GM19324 (cell line): ENCODE results near the gene TBC1D16.

ENCODE experiments used
- ATAC-seq: cut with Tn5 transposase; IDR thresholded peaks from one replicate; pipeline ENCODE4 v1.9.1; 2021; ENCODE audit warnings: mild to moderate bottlenecking, moderate library complexity; ENCODE audit not compliant: unreplicated experiment, low FRiP score

TBC1D16 gene

DNA sequence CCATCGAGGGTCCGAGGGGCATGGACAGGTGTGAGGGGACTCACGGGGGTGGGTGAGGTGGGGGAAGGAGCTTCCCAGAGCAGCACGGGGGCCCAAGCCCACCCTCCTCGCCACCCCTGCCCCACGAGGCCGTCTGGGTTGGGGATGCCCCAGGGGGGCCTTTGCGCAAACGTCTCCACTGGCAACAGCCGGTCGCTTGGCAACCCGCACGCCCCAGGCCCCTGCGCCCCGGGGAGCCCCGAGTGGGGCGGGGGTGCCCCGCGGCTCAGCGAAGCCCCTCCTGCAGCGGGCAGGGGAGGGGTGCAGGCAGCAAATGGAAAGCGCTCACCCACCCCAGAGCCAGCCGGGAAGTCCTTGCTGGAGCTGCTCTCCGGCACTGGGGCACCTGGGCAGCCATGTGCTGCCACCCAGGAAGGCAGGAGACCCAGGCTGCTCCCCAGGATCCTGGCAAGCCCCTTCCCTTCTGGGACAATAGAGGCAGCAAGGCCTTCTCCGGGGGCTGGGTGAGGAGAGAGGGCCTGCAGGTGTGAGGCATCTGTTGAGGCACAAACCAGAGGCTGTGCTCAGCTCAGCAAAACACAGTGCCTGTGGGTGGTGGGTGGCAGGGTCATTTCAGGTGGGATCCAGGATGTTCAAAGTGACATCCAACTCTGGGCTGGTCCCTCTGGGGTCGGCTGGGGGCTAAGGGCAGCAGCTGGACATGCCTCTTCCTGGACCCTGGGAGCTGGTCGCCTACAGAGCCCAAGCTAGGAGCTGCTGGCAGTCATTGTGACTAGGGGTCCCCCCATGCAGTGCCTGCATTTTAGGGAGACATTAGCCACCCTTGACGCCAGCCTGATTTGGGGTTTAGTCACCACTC lies 115.6 kb downstream of the TBC1D16 start:
- ATAC-seq, result no peak

DNA sequence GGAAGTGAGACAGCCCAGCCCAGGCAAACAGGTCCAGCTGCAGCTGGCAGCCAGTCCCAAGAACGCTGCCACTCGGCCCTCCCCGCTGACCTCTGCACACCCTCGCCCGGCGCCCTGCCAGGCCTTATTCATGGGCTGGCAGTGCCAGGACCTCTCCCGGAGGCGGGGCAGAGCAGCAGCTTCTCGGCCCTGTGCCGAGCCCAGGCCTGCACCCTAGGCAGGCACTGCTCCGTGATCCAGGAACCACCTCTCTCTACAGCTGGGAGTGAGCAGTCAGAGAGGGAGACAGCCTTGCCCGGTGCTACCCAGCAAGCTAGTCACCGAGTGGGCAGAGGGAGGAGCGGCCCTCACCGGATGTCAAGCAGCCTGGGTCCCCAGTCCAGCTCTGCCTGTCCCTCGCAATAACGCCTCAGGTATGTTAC lies 116.5 kb downstream of the TBC1D16 start:
- no peak for ATAC-seq

DNA sequence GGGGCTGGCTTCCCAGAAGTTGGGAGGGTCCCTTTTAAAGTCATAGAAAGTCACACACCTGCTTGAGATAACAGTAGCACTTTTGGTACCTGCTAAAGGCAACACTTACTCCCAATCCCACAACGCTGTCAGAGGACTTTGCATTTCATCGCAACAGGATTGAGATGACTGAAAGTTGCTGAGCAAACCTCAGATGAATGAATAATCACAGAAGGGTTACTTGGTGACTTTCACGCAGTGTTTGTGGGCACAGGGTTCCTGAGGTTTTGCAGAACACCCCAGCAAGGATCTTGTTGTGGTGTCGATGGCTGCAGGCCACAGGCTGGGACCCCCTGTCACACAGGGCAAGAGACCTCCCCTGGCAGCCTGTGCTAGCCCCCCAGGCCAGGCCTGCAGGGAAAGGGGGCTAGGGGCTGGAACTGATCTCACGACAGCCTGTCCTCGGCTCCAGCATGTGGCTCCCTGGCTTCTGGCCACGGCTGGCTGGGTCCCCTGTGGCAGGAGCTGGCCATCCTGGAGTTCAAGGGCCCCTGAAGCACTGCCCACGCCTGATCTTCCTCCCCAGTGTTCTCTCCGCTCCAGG lies 117.0 kb downstream of the TBC1D16 start:
- ATAC-seq, result no peak

DNA sequence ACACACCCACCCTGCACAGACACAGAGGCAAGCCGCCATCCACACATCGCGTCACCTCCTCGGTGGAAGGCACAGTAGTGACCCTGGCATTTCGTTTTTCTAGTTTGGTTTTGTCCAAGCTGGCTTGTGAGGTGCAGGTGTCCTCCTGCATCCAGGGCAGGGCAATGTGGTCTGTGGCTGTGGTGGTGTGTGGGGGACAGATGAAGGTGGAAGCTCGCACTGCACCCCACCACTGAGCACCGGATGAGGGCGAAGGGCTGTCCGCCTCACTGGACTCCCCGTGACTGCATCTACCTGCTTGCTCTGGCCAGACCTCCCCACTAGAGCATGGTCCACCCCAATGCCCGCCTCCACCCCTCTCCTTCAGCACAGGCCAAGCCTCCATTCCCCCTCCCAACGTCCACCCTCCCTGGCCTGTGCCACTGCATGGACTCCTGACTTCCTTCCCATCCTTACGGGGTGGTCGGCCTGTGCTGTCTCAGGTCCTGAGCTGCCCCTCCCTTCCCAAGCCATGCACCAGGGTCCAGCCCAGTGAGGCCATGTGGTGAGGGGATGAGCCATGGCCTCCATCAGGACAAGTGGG lies 117.7 kb downstream of the TBC1D16 start:
- no peak for ATAC-seq

DNA sequence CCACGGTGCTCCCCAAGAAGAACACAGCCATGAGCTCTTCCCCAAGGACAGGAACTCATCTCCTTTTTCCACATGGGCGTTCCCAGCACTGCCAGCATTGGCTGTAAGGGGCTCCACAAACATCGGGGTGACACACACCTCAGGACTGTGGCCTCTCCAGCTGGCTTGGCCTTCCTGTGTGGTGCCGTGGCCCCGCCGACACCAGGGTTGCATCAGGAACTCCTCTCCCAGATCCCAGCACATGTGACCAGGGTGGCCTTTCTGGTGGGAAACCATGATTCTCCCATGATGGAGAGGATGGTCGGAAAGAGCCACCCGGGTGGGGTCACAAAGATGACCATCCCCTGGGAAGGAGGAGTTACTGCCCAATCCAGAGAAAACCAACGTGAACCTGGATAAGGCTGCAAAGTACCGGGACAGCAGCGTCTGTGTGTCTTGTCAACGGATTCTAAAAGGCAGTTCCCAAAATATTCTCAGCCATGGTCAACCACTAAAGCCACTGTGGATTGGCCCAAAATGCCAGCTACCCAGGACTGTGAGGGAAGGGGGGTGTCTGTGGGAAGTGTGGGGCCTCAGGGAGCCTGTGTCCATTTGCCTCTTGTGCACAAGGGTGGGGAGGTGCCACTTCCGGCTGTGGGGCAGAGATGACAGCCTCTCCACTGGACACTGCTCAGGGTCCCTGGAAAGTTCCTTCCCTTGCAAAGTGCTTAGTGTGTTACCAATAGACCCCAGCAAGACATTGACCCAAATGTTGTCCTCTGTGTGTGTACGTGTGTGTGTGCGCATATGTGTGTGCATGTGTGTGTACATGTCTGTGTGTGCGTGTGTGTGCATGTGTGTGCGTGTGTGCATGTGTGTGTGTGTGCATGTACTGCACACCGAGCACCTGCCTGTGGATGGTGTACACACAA lies 118.4 kb downstream of the TBC1D16 start:
- no peak for ATAC-seq

DNA sequence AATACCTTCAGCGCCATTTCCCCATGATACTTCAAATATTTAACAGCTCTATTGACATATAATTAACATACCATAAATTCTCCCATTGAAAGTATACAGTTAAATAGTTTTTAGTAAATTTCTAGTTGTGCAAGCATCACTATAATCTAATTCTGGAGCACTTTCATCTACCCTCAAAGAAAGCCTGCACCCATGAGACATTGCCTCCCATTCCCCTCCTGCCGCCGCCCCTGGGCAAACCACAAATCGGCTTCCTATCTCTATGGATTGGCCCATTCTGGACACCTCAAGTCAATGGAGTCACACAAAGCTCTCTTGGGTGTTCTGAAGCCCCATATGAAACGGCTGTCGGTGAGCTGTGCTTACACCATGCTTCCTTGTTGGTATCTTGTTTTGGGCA lies 119.2 kb downstream of the TBC1D16 start:
- ATAC-seq, result no peak

DNA sequence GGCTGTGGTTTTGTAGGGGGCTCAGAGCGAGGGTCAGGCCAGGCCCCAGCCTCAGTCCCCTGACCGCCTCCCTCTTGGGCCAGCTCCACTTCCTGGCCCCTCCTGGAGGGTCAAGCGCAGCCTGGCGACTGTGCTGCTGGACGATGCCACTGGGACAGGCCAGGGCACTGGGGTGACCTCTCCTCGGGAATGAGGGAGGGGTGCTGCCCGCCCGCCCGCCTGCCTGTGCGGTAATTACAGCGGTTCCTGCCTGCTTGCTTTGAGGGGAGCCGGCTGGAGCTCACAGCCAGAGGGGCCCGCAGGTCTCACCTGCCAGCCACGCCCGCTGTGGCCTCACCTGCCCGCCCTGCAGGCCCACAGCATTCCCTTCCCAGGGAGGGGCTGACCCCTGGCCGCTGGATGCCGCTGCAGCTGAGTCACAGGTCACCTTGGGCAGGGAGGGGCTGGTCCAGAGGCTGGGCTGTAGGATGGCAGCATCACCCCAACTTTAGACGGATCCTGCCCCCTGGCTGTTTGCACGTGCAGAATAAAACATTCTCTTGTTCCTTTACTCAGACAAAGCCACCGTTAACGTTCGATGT lies 119.7 kb downstream of the TBC1D16 start:
- ATAC-seq, result no peak

DNA sequence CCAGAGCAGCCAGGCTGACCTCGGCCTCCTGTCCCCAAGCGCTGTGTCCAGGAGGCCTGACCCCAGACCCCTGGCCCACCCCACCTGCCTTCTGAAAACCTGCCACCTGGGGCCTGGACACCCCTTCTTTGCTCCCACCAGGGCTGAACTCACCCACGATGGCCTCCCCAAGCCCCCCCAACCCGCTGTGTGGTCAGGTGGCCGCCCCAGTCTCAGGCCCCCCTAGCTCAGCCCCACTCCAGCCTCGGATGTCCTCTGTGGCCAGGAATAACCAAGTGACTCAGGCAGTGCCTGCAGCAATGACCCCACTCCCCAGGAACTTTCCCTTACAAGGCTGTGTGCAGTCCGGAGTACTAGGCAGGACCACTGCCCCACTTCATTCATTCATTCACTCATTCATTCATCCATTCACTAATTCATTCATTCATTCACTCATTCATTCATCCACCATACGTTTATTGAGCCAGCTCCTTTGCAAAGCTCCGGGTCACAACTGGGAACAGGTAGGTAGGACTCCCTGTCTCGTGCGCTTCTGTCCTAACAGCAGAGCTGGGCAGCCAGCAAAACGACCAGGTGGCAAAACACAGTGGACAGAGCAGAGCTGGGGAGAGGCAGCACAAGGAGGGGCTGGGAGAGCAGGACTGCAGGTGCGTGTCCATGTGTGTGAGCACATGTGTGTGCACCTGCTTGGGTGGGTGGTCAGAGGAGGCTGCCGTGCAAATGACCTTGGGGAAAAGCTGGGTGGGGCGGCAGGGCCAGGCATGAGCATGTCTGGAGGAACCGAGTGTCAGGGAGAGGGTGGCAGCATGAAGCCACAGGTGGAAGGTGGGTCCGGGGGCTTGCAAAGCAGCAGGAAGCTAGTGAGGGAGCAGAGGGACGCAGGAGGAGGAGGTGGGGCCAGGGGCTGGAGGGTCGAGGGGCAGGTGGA lies 120.6 kb downstream of the TBC1D16 start:
- ATAC-seq, result no peak

DNA sequence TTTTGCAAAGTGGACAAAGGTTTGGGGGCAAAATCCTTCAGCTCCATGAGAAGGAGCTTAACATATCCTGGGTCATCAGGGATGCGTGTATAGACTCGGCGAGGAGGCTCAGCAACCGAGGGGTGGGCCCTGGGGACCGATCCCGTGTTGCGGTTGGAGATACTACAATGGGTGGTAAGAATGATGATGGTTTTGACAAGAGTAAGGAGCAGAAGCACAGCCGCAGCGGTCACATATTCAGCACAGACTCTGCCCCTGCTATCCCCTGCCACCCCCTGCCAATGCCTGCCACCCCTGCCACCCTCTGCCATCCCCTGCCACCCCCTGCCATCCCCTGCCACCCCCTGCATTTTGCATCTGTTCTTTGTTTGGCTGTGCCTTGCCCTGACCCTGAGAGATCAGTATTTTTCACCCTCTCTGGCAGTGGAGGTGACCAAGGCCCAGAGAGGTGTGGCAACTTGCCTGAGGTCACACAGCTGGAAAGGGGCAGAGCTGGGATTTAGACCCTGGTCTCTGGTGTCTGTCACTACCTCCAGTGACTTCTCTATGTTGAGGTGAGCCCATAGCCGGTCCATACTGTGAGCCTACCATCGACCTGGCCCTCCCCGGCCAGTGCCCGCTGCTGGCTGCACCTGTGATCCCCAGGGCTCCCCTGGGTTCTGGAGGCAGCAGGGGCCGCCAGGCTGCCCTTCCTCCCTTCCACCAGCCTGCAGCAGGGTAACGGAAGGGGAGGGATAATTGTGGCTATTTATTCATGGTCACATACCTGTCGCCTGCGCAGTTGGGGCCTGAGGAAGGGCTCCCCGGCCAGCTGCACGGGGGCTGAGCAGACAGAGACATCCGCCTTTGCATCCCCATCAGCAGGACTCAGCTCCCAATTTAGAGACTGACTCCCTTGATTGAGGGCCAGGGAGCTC lies 121.5 kb downstream of the TBC1D16 start:
- ATAC-seq, result no peak

DNA sequence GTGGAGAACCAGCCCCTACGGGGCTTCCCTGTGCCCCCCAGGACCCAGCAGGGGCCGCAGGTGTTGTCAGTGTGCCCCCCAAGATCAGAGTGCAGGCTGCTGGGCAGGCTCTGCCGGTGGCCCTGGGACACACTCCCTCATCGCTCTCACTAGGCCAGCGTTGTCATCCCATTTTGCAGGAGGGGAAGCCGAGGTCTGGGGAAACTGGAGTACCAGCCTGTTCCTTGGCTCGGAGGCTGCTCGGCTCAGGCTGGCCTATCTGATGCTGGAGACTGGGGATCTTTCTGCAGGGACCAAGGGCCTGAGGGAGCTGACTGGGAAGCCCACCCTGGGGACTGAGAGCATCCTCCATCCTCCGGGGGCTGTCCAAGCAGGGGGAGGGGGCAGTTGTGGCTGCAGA lies 122.2 kb downstream of the TBC1D16 start:
- ATAC-seq, result no peak

DNA sequence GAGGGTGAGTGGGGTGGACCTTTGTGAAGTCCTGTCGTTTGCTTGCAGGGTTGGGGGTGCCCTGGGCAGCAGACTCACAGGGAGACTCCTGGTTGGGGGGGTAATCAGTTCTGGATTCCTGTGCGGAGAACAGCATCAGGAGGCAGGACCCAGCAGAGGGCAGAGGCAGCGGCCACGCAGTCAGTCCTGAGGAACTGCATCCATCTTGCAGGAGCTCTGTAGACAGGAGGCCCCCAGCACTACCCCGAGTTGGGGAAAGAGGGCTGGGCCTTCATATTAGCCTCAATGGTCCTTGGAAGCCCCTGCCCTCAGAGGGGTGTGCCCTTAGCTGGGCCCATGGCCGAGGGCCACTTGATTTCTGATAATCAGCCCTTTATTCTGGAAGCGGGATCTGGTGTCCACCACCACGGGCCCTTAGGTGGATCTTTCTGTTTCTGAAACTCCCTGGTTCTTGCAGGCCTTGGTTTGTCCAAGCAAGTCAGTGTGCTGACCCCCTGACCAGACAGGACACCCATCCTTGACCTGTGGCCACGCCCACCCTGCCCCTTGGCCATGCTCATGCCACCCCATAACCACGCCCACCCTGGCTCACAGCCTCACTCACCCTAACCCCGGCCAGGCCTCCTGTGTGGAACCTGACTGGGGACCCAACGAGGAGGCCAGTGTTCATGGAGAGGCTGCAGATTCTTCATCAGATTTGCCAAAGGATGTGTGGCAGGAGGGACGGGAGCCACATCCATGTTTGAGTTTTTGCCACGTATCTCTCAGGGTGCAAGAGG lies 122.9 kb downstream of the TBC1D16 start:
- ATAC-seq, result no peak

DNA sequence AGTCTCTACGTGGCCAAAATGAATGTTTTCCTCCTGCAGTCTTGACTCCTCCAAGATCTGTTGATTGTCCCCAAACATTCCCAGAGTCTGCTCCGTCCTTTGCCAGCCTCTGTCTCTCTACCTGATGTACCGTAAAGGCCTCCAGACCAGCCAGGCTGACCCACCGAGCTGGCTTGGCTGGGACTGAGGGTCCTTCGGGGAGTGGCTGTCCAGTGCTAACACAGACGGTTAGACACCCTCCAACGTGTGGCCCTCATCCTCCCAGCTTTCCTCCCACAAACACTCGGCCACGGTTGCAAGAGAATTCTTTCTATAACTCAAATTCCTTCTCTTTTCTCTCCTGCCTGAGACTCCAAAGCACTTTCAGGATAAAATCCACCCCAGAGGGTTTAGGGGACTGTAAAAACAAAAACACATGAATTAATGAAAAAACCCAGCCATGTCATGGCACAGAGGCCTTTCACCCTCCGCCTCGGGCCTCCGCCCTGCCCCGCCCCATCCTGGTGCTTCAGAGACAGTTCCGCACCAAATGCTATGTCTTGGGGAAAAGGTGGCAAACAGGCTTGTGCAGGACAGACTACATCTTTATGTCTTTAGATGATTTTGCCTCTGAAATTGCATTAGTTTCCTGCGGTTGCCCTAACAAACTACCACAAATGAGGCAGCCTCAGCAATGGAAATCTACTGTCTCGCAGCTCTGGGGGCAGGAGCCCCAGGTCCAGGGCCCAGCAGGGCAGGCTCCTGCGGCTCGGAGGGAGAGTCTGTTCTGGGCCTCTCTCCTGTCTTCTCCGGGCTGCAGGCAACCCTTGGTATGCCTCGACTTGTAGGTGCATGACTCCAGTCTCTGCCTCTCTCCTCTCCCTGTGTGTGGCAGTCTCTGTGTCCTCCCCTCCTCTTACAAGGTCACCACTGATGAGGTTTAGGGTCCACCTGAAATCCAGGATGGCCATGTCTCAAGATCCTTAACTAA lies 124.0 kb downstream of the TBC1D16 start:
- no peak for ATAC-seq

DNA sequence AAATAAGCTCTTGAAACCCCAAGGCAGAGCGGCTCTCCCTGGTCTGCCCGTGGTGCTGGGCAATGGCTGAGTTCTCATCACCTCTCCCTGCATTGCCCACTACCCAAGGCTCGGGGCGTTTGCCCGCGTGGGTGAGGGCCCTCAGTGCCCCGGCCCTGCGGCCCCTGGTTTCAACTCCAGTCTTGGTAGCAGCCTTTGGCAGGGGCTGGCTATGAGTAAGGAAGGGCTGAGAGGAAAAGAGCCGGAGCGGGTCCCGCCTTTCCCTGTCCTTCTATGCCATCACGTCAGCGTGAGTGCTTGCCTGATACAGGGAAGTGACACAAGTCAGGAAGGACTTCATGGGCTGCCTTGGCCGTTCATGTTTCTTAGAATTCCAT lies 124.7 kb downstream of the TBC1D16 start:
- no peak for ATAC-seq

DNA sequence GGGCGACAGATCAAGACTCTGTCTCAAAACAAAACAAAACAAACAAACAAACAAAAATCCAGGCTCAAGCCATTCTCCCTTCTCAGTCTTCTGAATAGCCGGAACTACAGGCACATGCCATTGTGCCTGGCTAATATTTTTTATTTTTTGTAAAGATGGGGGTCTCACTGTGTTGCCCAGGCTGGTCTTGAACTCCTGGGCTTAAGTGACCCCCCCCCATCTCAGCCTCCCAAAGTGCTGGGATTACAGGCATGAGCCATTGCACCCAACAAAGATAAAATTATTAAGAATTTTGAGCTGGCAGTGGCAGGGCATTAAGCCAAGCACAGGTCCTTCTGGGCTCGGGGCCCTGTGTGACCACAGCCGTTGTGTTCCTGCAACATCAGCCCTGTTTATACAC lies 126.6 kb downstream of the TBC1D16 start:
- no peak for ATAC-seq

DNA sequence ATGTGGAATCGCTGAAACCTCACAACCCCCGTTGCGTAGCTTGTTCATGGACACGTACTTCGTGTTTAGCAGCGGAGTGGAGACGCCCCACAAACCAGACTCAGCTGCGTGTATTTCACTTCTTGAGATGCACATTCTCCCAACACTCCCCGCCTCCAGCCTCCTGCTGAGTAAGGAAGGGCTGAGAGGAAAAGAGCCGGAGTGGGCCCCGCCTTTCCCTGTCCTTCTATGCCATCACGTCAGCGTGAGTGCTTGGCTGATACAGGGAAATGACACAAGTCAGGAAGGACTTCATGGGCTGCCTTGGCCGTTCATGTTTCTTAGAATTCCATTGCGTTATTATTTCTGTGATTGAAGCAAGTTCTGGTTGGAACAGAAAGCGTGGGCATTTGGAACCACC lies 127.8 kb downstream of the TBC1D16 start:
- ATAC-seq, result no peak

DNA sequence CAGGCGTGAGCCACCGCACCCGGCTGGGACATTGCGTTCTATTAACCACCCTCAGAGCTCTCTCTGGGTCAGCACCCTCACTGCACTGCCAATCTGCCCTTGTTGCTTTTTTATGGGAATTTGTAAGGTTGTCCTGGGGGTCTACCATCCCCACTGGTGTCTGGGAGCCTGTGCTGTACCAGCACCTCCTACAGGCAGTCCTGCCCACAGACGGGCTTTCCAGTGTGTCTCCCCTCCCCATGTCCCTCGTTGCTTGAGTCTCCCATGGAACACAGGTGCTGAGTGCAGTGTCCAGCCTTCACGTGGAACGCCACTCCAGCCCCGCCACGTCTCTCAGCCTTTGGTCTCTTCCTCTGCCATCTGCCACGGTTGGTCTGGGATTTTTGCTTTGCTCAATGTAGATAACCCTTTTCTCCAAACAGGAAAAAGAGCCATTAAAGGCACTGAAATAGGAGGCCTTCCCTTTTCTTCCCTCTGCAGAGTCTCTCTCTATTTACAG lies 128.4 kb downstream of the TBC1D16 start:
- no peak for ATAC-seq
